GM19467 (cell line): ENCODE data around the gene MARCO.

ENCODE experiments used
- ATAC-seq: cut with Tn5 transposase; IDR thresholded peaks from one replicate; pipeline ENCODE4 v1.9.1; 2021; ENCODE audit warnings: mild to moderate bottlenecking, moderate library complexity; ENCODE audit not compliant: unreplicated experiment

The MARCO gene

GRCh38 chr2:119004602-119005001, 62.6 kb downstream of the MARCO start:
- ATAC-seq: no peak

- ATAC-seq: no peak
Measured at GRCh38 chr2:119005051-119005450, 63.1 kb downstream of the MARCO start.

GRCh38 chr2:119005555-119005954, 63.6 kb downstream of the MARCO start:
- ATAC-seq: no peak

- no peak for ATAC-seq
Measured at GRCh38 chr2:119006441-119006840, 64.4 kb downstream of the MARCO start.

- no peak for ATAC-seq
Measured at GRCh38 chr2:119008108-119008507, 66.1 kb downstream of the MARCO start.

DNA sequence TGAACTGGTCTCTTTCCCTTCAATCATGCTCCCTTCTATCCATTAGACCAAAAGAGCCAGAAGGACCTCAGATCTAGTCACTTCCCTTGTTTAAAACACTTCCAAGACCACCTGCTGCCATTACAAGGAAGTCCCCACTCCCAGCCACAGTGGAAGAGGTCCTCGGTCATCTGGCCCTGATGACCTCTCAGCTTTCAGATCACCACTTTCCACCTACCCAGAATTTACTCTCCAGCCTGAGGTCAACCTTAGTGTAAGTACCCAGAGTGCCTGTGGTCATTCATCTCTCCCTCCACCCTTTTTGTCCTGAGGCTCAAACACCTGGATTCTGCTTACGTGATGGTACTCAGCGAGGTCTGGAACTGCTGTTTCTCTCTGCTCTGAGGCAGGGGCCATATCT, 67.1 kb downstream of the MARCO start:
- no peak for ATAC-seq

DNA sequence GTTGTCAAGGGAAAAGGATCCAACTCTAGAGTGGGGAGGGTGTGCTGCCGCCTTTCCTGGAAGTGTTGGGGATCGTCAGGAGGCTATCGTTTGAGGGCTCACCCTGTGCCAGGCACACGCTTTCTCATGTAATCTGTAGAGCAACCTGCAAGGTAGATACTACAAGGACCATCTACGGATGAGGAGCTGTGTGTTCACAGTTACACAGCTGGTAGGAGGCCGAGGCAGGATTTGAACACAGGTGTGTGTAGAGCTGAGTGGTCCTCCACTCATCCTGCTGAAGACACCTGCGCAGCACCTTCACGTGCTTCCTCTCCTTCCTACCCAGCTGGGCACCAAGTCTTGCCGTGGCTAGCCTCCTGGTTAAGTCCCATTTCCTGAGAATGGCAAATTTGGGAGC, 68.3 kb downstream of the MARCO start:
- ATAC-seq: no peak

- ATAC-seq: no peak
Measured at GRCh38 chr2:119011162-119011909, 69.3 kb downstream of the MARCO start.

GRCh38 chr2:119011910-119012209, 69.9 kb downstream of the MARCO start:
- ATAC-seq: no peak

GRCh38 chr2:119012345-119013301, 70.6 kb downstream of the MARCO start:
- no peak for ATAC-seq

DNA sequence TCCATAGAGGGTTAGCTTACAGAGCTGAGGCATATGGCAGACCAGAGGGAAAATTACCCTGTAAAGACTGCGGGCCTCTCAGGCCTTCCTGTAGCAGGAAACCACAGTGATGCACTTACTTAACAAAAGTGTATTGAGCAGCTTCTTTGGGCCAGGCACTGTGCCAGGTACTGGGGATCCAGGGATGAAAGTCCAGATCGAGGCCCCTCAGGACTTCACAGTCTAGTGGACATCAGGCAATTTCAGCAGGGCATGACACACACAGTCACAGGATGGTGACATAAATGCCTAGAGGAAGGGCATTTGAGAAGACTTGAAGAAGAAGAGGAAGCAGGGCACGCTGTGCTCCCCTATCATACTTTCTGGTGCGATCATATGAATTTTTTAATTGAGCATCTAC, 71.7 kb downstream of the MARCO start:
- no peak for ATAC-seq

- ATAC-seq: no peak
Measured at GRCh38 chr2:119015845-119016244, 73.9 kb downstream of the MARCO start.

DNA sequence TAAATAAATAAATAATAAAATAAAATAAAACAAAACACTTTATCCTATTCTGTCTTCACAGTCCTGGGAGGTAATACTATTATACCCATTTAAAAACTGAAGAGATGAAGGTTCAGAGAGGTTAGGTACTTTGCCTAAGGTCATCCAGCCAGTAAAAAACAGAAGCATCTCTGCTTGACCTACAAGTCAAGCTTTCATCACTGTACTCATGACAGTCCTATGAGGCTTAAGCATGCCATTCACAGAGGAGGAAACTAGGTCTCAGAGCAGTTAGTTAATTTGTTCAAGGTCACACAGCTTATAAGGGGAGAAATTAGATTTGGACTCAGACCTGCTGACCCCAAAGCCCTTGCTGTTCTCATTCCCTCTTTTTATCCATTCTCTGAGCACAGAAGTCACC, 77.5 kb downstream of the MARCO start:
- no peak for ATAC-seq

- ATAC-seq: no peak
Measured at GRCh38 chr2:119022678-119023077, 80.7 kb downstream of the MARCO start.

GRCh38 chr2:119023534-119023933, 81.5 kb downstream of the MARCO start:
- no peak for ATAC-seq

DNA sequence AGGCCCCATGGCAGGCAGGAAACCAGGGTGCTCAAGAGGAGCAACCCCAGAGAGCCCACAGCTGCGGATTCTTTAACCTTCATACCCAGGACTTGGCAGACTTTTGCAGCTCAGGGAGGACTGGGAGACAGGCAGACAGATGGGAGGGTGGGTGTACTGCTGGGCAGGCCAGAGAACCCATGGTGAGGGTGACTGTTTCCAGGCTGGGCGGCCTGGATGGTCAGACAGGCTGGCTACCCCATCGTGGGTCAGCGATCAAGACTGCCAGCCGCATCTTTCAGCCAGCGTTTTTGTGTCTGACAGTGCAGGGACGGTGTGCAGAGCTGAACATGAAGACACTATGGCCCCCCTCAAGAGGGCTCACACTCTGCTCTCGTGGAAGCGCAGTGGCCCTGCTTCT, 82.2 kb downstream of the MARCO start:
- no peak for ATAC-seq

DNA sequence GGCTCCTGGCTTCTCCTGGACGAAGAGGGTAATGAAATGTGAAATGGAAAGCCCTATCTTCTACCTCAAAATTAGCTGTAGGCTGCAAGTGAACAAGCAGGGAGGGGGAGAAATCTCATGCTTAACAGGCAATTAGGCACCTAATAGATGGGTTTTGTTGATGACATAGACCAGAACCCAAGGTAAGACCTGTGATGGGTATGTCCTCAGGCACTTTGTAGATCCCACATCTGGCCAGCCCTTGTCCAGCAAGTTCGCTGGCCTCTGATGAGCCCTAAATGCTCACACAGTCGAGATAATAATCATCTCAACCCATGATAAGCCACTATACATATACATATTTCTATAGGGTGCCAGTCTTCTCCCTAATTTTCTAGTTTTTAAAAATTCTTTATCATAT, 82.6 kb downstream of the MARCO start:
- ATAC-seq: no peak

GRCh38 chr2:119025013-119025412, 83.0 kb downstream of the MARCO start:
- no peak for ATAC-seq

GRCh38 chr2:119025762-119026351, 83.9 kb downstream of the MARCO start:
- ATAC-seq: no peak

DNA sequence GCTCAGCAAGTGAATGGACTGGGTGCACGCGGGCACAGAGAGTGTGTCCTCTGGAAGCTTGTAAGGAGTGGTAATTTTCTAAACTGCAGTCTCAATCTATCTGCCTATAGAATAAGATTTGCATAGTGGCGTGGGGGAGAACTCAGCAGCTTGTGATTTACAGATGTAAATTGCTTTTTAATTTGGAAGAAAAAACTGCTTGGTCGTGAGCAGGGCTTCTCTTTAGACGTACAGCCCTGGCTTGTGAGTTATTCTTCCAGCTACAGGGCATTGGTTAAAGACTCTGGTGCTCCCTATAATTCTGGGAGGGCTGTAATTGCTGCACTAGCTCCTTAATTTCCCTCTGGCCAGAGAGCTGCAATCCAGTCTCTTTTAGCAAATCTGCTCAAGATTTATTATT, 84.9 kb downstream of the MARCO start:
- ATAC-seq: no peak

DNA sequence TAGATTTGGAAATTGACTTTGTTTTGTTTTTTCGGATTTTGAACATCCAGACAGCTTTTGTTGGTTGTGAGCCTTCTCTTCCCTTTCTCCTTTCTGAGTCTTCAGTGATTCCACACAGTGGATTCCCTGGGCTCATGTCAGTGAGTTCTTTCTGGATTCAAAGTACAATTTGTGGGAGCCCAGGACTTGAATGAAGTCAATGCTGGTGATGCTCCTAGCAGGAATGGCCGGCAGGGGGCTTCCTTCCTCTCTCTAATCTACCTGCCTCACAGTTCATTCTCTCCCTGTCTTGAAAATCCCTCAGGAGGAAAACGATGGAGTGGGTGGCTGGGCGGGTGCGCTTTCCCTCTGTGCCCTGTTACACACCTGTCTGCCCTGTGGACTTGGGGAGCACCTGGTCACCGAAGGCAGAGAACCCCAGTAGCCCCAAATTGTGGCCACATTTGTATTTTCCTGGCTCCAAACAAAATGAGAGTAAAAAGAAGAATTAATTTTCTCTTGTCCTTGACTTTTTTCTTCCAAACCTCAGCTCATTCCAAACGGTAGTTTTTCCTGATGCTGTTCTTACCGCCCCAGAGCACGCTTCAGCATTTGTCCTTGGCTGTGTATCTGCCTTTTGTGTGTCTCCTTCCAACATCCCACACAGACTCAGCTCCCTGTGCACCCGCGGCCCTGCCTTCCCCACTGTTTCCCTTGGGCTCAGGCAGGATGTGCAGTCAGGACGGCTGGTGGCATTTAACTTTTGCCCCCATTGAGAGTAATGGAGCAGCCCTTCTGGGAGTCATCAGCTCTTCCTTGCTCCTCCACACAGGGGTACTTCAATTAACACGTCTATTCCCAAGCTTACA, 86.6 kb downstream of the MARCO start:
- ATAC-seq: no peak
